Keratinocyte (primary cell): Measurements from ENCODE around the gene RGL4. TPM values are rescaled to one million over a fixed set of nuclear protein-coding genes. Genes with fewer than 3 reads are reported as not detected.

Experiments used
- DNase-seq: peaks from one replicate; pipeline ENCODE4 v3.0.0-alpha.2; 2011; ENCODE audit warnings: low read depth, missing footprints, low spot score
- FAIRE-seq: peaks from 2 replicates; lab custom pipeline; 2011; peaks lifted over from hg19 to GRCh38; lab: Jason Lieb, UNC
- H2AFZ ChIP-seq: 2 replicates; pipeline ENCODE4 v1.6.0; 2012; ENCODE audit warnings: low read length, control low read depth, inconsistent platforms; ENCODE audit not compliant: control insufficient read depth
- H3K27ac ChIP-seq: 2 replicates; pipeline ENCODE4 v1.5.1; 2011; ENCODE audit warnings: low read length; ENCODE audit not compliant: control insufficient read depth, insufficient read depth
- H3K27me3 ChIP-seq: 3 replicates; pipeline ENCODE4 v1.6.0; 2011; ENCODE audit warnings: low read length; ENCODE audit not compliant: control insufficient read depth, insufficient read depth; ENCODE audit errors: extremely low read depth
- H3K36me3 ChIP-seq, 2 experiments: 2 replicates in 1 of 2; 3 replicates in 1 of 2; pipeline ENCODE4 v1.5.1; 2011; ENCODE audit warnings: low read length in 2 of 2, mild to moderate bottlenecking in 1 of 2; ENCODE audit not compliant: control insufficient read depth in 2 of 2, insufficient read depth in 2 of 2; ENCODE audit errors: extremely low read depth in 1 of 2
- H3K4me1 ChIP-seq: 3 replicates; pipeline ENCODE4 v1.5.1; 2011; ENCODE audit warnings: low read length; ENCODE audit not compliant: control insufficient read depth, insufficient read depth; ENCODE audit errors: extremely low read depth
- H3K4me2 ChIP-seq: 3 replicates; pipeline ENCODE4 v1.6.0; 2011; ENCODE audit warnings: low read depth, low read length; ENCODE audit not compliant: control insufficient read depth, insufficient read depth; ENCODE audit errors: extremely low read depth
- H3K4me3 ChIP-seq, 3 experiments: fragments of 200-600 bp in 1 of 3; sonication (generic) in 1 of 3; 2 replicates in 2 of 3; 3 replicates in 1 of 3; pipeline ENCODE4 v1.5.1; 2011 to 2016; ENCODE audit warnings: low read length in 3 of 3, mild to moderate bottlenecking in 3 of 3, control low read depth in 2 of 3, inconsistent platforms in 1 of 3, low read depth in 1 of 3, mixed read lengths in 1 of 3, mixed run types in 1 of 3, moderate library complexity in 1 of 3; ENCODE audit not compliant: control insufficient read depth in 2 of 3, insufficient read depth in 2 of 3; ENCODE audit errors: extremely low read depth in 1 of 3
- H3K79me2 ChIP-seq: 2 replicates; pipeline ENCODE4 v1.6.0; 2012; ENCODE audit warnings: low read length; ENCODE audit not compliant: control insufficient read depth, insufficient read depth
- H3K9ac ChIP-seq: 3 replicates; pipeline ENCODE4 v1.6.0; 2011; ENCODE audit warnings: low read length; ENCODE audit not compliant: control insufficient read depth, insufficient read depth; ENCODE audit errors: extremely low read depth
- H3K9me1 ChIP-seq: 3 replicates; pipeline ENCODE4 v1.6.0; 2011; ENCODE audit warnings: low read length; ENCODE audit not compliant: control insufficient read depth, insufficient read depth; ENCODE audit errors: extremely low read depth
- H3K9me3 ChIP-seq: 2 replicates; pipeline ENCODE4 v1.5.1; 2012; ENCODE audit warnings: low read depth, low read length; ENCODE audit not compliant: control insufficient read depth
- H4K20me1 ChIP-seq: 3 replicates; pipeline ENCODE4 v1.6.0; 2011; ENCODE audit warnings: low read length; ENCODE audit not compliant: control insufficient read depth, insufficient read depth; ENCODE audit errors: extremely low read depth
- EZH2 ChIP-seq: IDR thresholded peaks from one replicate; pipeline ENCODE4 v1.6.1; 2012; ENCODE audit warnings: inconsistent platforms, mild to moderate bottlenecking, low read length, moderate library complexity
- dilution Hi-C: fragments of 300-500 bp; cut with MboI; formaldehyde crosslinking; loops from one replicate; pipeline ENCODE4 v1.7.0; 2020; ENCODE audit warnings: low sequenced_read_pairs; ENCODE audit not compliant: extremely low pct_ligation_motif_present
- polyA plus RNA-seq, 5 experiments: library from polyadenylated mRNA; depleted of rRNA in 3 of 5; stranded (reverse) in 3 of 5; stranded (forward) in 1 of 5; unstranded in 1 of 5; fragments of >200 nt; gene quantifications; 1 replicate in 1 of 5; 2 replicates in 3 of 5; 3 replicates in 1 of 5; pipeline versions ENCODE4 v1.2.1 to v1.2.3, GENCODE V29; 2011 to 2012; ENCODE audit warnings: missing spikeins in 2 of 5, low read depth in 1 of 5, low replicate concordance in 1 of 5
- TF ChIP-seq, protein P1 (sequence below), 3 experiments: IDR thresholded peaks in 1 of 3; conservative IDR thresholded peaks in 1 of 3; optimal IDR thresholded peaks in 1 of 3; 2 replicates in 2 of 3; 3 replicates in 1 of 3; pipeline versions ENCODE3 to v1.5.1; 2011; ENCODE audit warnings: low read length in 3 of 3, mild to moderate bottlenecking in 3 of 3, moderate library complexity in 2 of 3, control low read depth in 1 of 3, inconsistent platforms in 1 of 3; ENCODE audit not compliant: insufficient read depth in 2 of 3; ENCODE audit errors: extremely low read depth in 1 of 3

The RGL4 gene
- polyA plus RNA-seq, 1 donor (not counting 4 experiments of a cell fraction or from before 2014, with no cell fraction given): not detected

DNA sequence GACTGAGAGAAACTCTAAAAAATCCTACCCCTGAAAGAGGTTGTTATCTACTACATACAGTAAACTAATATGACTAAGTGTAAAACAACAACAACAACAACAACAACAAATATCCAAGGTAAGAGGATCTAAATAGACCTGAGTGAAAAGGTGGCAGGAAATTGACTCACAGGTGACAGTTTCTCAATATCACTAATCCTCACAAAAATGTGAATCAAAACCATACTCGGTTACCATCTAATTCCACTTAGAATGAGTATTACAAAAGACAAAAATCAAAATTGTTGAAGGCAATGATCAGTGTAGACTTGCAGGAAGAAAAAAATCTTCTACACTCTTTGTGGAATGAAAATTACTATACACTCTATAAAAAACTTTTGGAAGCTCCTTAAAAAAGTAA is 17.5 kb downstream of the RGL4 start:
- no peaks in the 10 kb centered on the region for H3K27me3 ChIP-seq

DNA sequence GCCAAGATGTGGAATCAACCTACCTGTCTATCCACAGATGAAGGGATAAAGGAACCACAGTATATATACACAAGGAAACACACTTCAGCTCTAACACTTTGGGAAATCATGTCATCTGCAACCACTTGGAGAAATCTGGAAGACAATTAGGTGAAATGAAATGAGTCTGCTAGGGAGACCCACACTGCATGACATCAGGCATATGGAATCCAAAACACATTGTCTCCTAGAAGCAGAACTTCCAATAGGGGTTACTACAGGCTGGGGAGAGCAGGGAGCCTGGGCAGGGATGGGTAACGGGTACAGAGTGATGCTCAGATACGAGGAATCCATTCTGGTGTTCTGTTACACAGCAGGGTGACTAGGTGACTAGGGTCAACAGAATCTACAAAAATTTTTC is 18.3 kb downstream of the RGL4 start:
- dilution Hi-C loops: no loop called here
- peaks cover 35 to 42% of the 10 kb centered on the region in 2 experiments for H3K36me3 ChIP-seq

More for the DNA sequence above, 17.5 kb downstream of the RGL4 start:
- Histone ChIP-seq H3K4me2 (no peak overlapping the region), H3K79me2 (peaks cover 7% of the 10 kb centered on the region), H2AFZ (no peak overlapping the region), H3K36me3 (peaks cover 33 to 38% of the 10 kb centered on the region in 2 experiments), H3K4me3 (no peak overlapping the region), H3K9me1 (no peaks in the 10 kb centered on the region), H3K9me3 (no peaks in the 10 kb centered on the region), H3K4me1 (no peaks in the 10 kb centered on the region), H4K20me1 (no peaks in the 10 kb centered on the region), H3K27ac (no peak overlapping the region), H3K9ac (no peak overlapping the region)
- DNase-seq: no peak
- TF ChIP-seq, protein P1, sequence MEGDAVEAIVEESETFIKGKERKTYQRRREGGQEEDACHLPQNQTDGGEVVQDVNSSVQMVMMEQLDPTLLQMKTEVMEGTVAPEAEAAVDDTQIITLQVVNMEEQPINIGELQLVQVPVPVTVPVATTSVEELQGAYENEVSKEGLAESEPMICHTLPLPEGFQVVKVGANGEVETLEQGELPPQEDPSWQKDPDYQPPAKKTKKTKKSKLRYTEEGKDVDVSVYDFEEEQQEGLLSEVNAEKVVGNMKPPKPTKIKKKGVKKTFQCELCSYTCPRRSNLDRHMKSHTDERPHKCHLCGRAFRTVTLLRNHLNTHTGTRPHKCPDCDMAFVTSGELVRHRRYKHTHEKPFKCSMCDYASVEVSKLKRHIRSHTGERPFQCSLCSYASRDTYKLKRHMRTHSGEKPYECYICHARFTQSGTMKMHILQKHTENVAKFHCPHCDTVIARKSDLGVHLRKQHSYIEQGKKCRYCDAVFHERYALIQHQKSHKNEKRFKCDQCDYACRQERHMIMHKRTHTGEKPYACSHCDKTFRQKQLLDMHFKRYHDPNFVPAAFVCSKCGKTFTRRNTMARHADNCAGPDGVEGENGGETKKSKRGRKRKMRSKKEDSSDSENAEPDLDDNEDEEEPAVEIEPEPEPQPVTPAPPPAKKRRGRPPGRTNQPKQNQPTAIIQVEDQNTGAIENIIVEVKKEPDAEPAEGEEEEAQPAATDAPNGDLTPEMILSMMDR (optimal IDR thresholded peaks at IDR 0.05 in 1 of 3, IDR thresholded peaks at IDR 0.05 in 1 of 3, conservative IDR thresholded peaks at IDR 0.05 in 1 of 3; ENCODE audit: extremely low read depth in 1 of 3, insufficient read depth in 2 of 3, low read length in 3 of 3): no peak
- no peak for TF ChIP-seq EZH2
- dilution Hi-C loops: no loop called here
- no peak for FAIRE-seq

More for the DNA sequence above, 18.3 kb downstream of the RGL4 start:
- Histone ChIP-seq H3K4me2 (no peak overlapping the region), H3K4me1 (no peaks in the 10 kb centered on the region), H2AFZ (no peak overlapping the region), H3K27me3 (no peaks in the 10 kb centered on the region), H4K20me1 (no peaks in the 10 kb centered on the region), H3K9me3 (no peaks in the 10 kb centered on the region), H3K9ac (no peak overlapping the region), H3K9me1 (no peaks in the 10 kb centered on the region), H3K4me3 (no peak overlapping the region), H3K27ac (no peak overlapping the region), H3K79me2 (peaks cover 3% of the 10 kb centered on the region)
- FAIRE-seq (no peak), DNase-seq (no peak)
- no peak for TF ChIP-seq EZH2
- TF ChIP-seq, protein P1 (optimal IDR thresholded peaks at IDR 0.05 in 1 of 3, IDR thresholded peaks at IDR 0.05 in 1 of 3, conservative IDR thresholded peaks at IDR 0.05 in 1 of 3; ENCODE audit: extremely low read depth in 1 of 3, insufficient read depth in 2 of 3, low read length in 3 of 3): no peak
